ENCODE data around the gene STXBP4.

GRCh38 chr17:55059724-55060123 lies 91.2 kb downstream of the STXBP4 start:
- TF ChIP-seq CTCF (conservative IDR thresholded peaks at IDR 0.05; ENCODE audit: low read length) (no peak), EZH2phosphoT487 (IDR thresholded peaks at IDR 0.05; ENCODE audit: borderline replicate concordance, low read depth, low read length) (no peak)

Measured in OCI-LY7 (cell line).